ENCODE results near the gene PILRA.

PILRA gene

DNA sequence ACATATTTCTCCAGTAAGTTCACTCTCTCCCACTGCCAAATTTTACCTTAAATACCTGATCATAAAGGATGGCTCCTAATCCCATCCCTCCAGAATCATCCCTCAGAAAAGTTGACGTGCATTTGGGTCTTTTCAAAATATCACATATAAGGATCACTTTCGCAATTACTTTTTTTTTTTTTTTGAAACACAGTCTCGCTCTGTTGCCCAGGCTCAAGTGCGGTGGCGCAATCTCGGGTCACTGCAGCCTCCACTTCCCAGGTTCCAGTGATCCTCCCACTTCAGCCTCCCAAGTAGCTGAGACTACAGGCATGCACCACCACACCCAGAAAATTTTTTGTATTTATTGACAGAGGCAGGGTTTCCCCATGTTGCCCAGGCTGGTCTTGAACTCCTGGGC is 37.8 kb downstream of the PILRA start:
- DNase-seq (ENCODE audit: low read depth in 2 of 2) = no peak

DNA sequence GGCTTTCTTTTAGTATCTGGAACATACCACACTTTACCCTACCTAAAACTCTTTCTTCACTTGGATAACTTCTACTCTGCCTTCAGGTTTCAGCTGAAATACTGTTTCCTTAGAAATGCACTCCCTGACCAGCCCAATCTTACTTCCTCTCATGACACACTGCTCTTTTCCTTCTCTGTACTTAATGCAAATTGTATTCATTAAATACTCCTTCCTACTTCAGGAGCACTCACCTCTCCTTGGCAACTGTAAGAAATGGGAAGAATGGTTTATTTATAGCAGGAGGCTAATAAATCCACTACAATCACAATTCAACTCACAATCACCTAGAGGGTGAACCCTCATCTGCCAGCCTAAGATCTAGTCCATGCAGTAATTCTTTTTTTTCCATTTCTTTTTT is 40.1 kb downstream of the PILRA start:
- DNase-seq (ENCODE audit: low read depth in 2 of 2) = no peak

DNA sequence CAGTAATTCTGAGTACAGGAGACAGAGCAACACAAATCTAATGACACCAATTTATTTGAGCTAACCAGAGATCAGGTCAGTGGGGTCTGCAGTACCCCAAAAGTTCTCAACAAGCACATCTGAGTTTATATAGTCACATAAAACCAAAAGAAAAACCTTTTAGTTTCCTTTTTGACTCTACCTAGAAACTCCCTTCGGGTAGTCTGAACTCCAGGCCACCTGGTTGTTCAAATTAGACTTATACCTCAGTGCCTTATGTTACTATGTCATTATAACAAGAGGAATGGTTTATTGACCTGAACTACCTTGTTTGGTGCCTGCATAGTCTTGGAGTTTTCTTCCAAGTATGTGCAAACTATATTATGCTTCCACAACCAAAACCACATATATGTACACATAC is 40.6 kb downstream of the PILRA start:
- DNase-seq (ENCODE audit: low read depth in 2 of 2) = no peak

DNA sequence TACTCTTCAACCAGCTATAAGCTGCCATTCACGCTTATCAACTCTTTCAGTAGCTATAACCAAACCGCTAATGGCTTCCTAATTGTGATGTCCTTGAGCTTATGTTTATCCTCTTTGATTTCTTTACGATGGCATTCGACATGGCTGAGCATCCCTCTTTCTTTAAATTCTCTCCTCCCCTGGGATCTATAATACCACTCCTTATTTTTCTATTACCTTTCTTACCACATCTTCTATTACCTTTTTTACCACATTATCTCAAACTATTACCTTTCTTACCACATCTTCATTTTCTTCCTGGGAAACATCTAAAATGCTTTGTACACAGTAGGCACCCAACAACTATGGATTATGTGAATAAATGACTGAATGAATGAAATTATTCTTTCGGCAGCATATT is 42.2 kb downstream of the PILRA start:
- no peak for DNase-seq (ENCODE audit: low read depth in 2 of 2)

DNA sequence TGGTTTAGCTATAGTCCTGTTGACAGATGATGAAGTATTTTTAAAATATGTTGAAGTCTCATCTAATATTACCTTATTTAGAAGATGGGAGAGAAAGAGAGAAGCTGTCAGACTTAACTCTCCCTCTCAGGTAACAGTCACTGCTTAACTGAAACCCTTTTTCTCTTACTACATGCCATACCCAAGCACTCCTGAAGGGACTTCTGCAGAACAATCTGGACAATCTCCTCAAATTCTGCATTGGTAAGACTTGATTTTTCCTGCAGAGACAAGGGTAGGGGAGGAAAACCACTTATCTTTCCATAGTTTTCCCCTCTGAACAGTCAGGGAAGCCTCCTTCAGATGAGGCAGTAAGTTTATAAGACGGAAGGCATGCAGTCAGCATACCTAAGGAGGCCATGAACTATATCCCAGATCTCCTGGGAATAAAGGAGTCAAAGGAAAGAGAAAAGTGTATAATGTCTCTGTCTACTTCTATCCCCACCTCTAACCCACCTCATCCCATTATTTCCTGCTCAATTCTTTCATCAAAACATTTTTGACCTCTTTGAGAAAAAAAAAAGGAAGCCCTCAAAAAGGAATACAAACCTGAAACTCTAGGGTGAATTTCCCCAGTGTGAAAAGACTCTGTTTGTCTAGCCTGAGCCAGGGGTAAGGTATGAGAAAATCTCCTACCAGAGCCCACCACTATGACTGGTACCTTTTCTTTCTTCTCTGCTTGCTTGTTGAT is 45.8 kb downstream of the PILRA start:
- DNase-seq (ENCODE audit: low read depth in 2 of 2) = no peak

DNA sequence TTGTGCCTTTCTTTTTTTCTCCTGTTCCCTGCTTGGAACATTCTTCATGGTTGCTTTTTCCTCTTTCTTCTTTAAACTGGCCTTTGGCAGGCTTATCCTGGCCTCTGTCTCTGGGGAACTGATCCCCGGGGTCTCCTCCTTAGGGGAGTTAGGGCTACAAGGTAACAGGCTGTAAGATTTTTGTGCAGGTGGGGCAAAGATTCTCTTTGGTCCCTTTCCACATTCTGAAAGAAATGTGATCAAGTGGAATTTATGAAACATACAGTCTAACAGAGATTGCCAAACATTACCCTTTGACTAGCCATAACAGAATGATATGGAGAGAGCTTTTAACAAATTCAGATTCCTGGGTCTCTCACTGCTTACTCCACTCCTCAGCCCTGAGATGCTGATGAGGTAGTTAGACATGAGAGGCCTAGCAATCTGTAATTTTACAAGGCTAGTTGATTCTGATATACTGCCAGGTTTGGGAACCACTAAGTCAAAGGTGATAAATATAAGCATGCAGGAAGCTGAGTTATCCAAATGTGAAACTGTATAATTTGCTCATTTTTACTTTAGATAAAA is 46.5 kb downstream of the PILRA start:
- DNase-seq (ENCODE audit: low read depth in 2 of 2) = no peak

DNA sequence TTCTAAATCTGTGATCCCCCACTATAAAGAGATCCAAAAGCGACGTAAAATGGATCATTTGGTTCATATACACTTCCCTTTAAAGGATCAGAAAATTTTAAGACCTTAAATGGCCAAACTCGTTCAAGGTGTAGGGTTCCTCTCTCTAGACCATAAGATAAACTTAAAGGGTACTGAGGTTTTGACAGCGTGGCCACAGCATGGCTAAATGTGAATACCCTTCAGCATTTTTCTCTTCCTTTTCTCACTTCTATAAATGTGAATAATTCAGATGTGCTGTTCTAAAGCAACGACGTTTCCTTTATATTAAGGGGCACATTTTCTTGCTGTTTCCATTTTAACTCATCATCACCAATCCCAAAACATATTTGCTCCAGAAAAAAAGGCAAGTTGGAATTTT is 50.0 kb downstream of the PILRA start:
- no peak for DNase-seq (ENCODE audit: low read depth in 2 of 2)

DNA sequence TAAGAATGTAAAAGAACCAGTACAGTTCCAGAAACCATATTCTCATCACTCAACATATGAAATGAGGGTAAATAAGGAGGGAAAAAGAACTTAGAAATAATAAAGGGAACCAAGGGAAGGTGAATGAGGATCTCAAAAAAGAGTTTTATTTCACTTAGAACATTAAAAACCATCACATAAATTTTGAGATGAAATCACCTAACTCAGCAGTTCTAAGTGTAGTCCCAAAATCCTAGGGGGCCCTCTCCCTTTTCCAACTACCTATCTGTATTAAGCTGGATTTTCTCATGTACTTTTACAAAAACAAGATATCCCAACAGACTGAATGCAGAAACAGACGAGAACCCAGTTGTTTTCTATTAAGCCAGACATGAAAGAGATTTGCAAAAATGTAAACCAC is 52.1 kb downstream of the PILRA start:
- no peak for DNase-seq (ENCODE audit: low read depth in 2 of 2)

DNA sequence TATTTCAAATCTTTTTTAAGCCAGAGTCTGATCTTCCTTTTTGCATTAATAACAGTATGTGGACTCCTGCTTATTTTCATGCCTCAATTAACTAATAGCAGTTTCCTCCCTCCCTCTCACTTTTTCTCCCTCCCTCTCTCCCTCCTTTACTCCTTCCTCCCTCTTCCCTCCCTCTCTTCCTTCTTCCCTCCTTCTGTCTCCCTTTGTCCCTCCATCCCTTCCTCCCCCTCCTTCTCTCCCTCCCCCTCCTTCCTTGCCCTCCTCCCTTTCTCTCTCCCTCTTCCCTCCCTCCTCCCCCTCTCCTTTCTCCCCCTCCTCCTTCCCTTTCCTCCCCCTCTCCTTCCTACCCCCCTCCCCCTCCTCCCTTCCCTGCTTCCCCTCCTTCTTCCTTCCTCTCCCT is 53.2 kb downstream of the PILRA start:
- DNase-seq (ENCODE audit: low read depth in 2 of 2) = no peak

DNA sequence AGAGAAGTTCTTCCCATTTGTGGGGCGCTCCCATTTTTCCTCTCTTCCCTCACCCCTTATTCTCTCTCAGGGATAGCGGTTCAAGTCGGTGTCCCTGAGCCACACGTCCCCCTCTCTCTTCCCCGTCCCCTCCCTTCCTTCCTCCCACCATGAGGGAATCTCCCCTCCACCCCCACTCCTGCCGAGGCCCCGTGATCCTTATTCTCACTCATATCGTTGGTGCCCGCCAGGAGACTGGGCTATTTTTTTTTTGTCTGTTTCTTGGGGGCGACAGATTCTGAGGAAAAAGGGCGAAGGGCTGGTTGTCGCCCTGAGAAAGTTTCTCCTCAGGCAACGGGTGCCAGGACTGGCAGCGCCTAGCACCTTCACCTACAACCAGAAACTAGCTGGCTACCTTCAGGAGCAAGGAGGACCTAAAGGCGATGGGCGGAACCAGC is 54.5 kb downstream of the PILRA start:
- DNase-seq (ENCODE audit: low read depth in 2 of 2) = no peak

DNA sequence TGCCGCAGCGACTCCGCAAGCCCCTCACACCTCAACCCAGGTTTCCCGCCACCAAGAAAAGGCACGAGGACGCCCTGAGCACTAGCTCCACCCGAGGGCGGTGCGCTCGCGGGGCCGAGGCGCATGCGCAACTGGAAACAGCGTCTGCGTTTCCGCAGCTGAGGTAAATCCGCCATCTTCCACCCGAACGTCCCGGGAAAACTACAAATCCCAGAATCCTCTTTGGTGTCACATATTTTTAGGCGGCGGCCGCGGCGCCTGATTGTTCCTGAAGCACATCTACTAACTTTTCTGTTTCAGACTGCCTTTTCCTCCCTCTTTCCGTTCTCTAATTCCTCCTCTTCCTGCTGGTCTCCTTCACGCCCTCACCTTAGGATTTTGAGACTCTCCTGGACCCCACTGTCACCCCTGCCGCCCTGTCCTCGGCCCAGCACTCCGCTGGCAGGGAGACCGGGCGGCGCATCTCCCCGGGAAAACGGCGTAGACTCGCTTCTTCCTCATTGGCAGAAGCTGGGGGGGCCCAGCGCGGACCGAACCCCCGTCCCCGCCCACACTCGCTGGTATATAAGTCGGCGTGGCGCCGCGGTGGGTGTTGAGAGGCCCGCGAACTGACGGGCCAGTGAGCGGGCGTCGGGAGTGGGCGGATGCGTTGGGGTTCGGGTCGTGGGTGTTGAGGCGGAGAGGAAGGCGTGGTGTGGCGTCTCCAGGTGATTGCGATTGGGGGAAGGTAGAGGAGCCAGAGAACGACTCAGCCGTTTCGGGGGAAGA is 55.1 kb downstream of the PILRA start, which contains the start of gene ZCWPW1:
TSS of gene ZCWPW1 (minus strand) at position 505 of the 768 bp plus-strand sequence. CDS start 8,054 bp downstream, outside the sequence.
- DNase-seq (ENCODE audit: low read depth in 2 of 2) = peak; percentile 94 to 95

DNA sequence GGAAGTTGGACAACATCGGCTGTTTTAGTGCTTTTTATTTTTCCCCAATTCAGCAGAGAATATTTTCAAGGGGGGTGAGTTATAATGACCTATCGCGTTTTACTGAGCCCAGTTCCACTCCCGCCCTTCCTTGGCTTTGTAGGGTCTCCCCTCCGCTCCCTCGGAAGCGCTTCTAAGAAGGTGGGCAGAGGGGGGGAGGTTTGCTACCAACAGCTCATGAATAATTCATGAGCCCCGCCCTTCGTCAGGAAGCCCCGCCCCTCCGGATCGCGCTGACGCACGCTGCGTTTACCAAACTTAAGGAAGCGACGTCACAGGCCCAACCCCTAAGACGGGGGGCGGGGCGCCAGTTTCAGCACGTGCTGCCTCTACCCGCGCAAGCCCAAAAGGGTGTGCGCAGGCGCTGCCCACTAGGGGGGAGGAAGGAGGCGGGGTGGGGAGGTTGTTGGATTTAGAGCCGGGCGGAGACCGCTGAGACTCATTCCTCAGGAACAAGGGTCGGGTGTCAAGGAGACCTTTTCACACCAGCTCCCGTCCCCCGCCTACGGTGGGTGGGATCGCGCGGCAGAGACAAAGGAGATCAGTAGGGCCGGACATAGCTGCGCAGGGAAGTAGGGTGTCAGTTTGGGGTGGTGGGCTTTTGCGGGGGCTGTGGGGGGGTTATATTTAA is 55.8 kb downstream of the PILRA start:
- DNase-seq (ENCODE audit: low read depth in 2 of 2) = peak; percentile 100

DNA sequence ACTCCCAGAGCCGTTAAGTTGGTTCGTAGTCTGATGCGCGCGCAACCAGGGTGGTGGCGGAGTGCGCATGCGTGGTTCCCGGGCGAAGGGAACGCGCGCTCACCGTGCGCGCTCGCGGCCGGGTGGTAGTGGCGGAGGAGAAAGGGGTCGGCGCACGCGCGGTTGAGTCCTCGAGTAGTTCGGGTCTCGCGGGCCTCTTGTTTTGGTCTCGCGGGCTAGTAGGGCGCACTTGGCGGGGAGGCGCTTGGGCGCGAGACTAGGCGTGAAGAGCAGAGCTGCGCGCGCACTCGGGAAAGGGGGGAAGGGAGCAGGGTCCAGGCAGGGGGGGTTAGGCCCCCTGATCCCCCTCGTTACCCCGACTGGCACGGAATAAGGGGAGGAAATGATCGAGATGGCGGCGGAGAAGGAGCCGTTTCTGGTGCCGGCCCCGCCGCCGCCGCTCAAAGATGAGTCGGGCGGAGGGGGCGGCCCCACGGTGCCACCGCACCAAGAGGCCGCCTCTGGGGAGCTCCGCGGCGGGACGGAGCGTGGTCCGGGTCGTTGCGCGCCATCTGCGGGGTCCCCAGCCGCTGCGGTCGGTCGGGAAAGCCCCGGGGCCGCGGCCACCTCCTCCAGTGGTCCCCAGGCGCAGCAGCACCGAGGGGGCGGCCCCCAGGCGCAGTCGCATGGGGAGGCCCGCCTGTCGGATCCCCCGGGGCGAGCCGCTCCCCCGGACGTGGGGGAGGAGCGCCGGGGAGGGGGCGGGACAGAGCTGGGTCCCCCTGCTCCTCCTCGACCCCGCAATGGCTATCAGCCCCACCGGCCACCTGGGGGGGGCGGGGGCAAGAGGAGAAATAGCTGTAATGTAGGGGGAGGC is 56.6 kb downstream of the PILRA start, which contains the start of gene MEPCE:
TSS of gene MEPCE (plus strand) at position 195 of the 856 bp plus-strand sequence. CDS start at position 383, 188 bp downstream.
- peak; percentile 92 to 94 for DNase-seq (ENCODE audit: low read depth in 2 of 2)

DNA sequence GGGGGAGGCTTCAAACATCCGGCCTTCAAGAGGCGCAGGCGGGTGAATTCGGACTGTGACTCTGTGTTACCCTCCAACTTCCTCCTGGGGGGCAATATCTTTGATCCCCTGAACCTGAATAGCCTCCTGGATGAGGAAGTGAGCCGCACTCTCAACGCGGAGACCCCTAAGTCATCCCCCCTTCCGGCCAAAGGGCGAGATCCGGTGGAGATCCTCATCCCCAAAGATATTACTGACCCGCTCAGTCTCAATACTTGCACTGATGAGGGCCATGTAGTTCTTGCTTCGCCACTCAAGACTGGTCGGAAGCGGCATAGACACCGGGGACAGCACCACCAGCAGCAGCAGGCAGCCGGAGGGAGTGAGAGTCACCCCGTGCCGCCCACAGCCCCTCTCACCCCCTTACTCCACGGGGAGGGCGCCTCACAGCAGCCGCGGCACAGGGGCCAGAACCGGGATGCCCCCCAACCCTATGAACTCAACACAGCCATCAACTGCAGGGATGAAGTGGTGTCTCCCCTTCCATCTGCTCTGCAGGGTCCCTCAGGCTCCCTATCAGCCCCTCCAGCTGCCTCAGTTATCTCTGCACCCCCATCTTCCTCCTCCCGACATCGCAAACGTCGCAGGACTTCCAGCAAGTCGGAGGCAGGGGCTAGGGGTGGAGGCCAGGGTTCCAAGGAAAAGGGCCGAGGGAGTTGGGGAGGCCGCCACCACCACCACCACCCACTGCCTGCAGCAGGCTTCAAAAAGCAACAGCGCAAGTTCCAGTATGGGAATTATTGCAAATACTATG is 57.4 kb downstream of the PILRA start:
- peak in 1 of 2 donors; percentile 20 for DNase-seq (ENCODE audit: low read depth in 2 of 2)

DNA sequence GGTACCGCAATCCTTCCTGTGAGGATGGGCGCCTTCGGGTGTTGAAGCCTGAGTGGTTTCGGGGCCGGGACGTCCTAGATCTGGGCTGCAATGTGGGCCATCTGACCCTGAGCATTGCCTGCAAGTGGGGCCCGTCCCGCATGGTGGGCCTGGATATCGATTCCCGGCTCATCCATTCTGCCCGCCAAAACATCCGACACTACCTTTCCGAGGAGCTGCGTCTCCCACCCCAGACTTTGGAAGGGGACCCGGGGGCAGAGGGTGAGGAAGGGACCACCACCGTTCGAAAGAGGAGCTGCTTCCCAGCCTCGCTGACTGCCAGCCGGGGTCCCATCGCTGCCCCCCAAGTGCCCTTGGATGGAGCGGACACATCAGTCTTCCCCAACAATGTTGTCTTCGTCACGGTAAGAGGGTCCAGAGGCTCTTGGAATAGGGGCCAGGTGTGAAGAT is 58.0 kb downstream of the PILRA start:
- DNase-seq (ENCODE audit: low read depth in 2 of 2) = no peak

DNA sequence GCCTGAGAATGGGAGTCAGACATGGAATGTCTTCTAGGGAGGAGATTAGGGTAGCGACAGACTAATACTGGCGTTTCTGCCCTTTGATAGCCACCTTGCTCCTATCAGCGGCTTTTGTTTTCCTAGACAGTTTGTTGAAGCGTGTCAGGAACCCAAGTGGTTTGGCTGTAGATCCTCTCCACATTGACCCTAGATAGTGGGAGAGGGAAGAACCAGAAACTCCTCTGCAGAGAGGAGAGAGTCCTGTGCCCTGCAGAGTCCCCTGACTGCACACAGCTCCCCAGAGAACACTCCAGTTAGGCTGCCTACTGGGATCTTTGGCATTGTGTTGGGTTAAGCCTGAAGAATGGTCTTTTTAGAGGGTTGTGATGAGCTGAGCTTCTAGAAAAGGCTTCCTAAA is 58.8 kb downstream of the PILRA start:
- no peak for DNase-seq (ENCODE audit: low read depth in 2 of 2)

DNA sequence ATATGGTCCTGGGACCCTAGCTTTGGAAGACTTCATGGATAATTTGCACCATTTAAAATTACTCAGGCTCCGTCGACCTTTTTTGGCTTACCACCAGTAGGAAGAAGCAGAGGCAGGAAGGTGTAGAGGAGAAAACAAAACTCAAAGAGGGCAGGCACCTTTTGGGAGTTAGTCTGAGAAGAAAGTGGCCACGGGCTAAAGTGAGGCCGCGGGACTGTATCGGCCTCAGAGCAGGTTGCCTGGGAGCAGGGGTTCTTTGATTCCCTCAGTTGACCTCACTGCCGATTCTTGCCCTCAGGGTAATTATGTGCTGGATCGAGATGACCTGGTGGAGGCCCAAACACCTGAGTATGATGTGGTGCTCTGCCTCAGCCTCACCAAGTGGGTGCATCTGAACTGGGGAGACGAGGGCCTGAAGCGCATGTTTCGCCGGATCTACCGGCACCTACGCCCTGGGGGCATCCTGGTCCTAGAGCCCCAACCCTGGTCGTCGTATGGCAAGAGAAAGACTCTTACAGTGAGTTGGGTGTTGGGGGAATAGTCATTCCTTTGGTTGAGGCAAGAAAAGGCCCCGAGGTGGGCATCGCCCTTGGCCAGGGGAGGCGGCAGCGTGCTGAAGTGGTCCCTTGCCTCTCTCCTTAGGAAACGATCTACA is 59.5 kb downstream of the PILRA start:
- DNase-seq (ENCODE audit: low read depth in 2 of 2) = no peak

DNA sequence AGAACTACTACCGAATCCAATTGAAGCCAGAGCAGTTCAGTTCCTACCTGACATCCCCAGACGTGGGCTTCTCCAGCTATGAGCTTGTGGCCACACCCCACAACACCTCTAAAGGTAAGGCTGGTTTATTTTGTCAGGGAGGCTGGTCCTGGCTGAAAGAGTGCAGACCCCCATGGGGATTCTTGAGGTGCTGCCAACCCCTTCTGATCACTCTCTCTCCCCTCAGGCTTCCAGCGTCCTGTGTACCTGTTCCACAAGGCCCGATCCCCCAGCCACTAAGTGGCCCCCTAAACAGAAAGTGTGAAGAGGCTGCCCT is 59.9 kb downstream of the PILRA start:
- no peak for DNase-seq (ENCODE audit: low read depth in 2 of 2)

DNA sequence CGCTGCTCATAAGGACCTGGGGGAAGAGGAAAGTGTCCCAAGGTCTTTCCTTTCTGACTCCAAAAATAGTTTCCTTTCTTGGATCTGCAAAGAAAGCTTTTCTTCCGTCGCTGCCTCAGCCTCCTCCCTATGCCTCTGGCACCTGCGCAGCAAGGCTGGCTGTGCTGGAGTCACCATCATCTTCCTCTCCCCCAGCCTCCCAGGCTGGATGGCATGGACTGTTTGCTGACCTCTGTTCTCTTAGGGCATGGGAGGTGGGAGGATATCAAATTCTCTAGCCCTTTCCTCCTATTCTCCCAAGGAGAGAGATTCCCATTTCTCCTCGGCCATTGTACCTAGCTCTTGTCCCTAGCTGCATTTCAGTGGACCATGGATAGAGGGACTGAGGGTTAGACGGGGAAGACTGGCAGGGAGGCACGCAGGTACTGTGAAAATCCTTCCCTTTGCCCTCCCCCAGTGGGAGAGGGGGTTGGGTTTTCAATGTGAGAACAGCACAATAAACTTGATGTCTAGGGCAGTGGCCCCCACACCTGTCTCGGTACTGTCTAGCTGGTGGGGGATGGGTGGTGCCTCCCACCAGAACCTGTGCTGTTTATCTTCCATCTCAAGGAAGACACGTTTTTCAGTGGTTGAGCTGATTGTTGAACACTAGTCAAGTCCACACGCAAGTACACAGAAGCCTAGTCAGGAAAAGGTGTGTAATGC is 60.5 kb downstream of the PILRA start:
- no peak for DNase-seq (ENCODE audit: low read depth in 2 of 2)

Measured in stimulated activated CD8-positive, alpha-beta memory T cell treated with anti-CD3 and anti-CD28 coated beads, Interleukin-15, amount 100 ng/mL, for 48 hours (primary cell).